Muscle layer of duodenum (tissue), 2 donors: ENCODE data around the gene MKLN1.
"Not testable (repeated sequence)": the region's sequence is repeated elsewhere in the genome, so short reads cannot be mapped to it uniquely, and the experiment has no call there.

Experiments used
- H3K27ac ChIP-seq: one replicate; pipeline ENCODE4 v1.7.0; 2013; ENCODE audit warnings: mild to moderate bottlenecking, low read length
- H3K27me3 ChIP-seq: one replicate; pipeline ENCODE4 v1.7.0; 2013; ENCODE audit warnings: low read depth, mild to moderate bottlenecking, control low read depth, low read length
- H3K36me3 ChIP-seq, 2 donors: one replicate each; pipeline ENCODE4 v1.7.0; 2013; ENCODE audit warnings: low read length in 2 of 2, control low read depth in 1 of 2, mild to moderate bottlenecking in 1 of 2; ENCODE audit not compliant: insufficient read depth in 2 of 2, control insufficient read depth in 1 of 2
- H3K4me1 ChIP-seq, 2 donors: one replicate each; pipeline ENCODE4 v1.7.0; 2013; ENCODE audit warnings: low read length in 2 of 2, mild to moderate bottlenecking in 2 of 2, control low read depth in 1 of 2, moderate library complexity in 1 of 2; ENCODE audit not compliant: insufficient read depth in 2 of 2, control insufficient read depth in 1 of 2
- H3K4me3 ChIP-seq, 2 donors: one replicate each; pipeline ENCODE4 v1.7.0; 2013; ENCODE audit warnings: low read length in 2 of 2, low read depth in 1 of 2, mild to moderate bottlenecking in 1 of 2
- H3K9me3 ChIP-seq, 2 donors: one replicate each; pipeline ENCODE4 v1.7.0; 2013; ENCODE audit warnings: low read length in 2 of 2, control low read depth in 1 of 2, mild to moderate bottlenecking in 1 of 2; ENCODE audit not compliant: control insufficient read depth in 1 of 2
- donor health status: healthy.

Gene MKLN1

GRCh38 chr7:131332729-131333128 is 5.1 kb downstream of the MKLN1 start:
- not testable (repeated sequence) for H3K27ac ChIP-seq

DNA sequence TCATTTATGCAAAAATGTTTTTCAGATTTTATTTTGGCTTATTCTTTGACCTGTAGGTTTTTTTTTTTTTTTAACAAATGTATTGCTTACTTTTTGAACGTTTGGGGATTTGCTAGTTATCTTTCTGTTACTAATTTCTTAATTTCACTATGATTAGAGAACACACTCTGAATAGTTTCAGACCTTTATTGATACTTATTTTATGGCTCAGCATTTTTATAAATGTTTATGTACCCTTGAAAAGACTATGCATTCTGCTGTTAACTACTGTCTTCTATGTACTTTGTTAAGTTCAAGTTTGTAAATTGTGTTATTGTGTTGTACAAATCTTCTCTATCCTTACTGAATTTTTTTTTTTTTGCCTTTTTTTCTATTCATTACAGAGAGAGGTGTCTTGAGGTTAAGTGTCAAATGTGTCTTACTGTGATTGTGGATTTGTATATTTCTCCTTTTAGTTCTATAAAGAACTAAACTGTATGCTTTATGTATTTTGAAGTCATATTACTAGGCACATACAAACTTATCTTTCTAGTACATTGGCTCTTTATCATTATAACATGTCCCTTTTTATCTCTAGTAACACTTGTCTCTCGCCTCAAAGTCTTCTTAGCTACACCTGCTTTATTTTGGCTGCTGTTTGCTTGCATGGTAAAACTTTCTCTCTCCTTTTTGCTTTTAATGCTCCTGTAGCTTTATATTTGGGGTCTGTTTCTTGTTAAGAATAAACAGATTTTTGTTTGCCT is 8.1 kb downstream of the MKLN1 start:
- H3K9me3 ChIP-seq = peaks cover 9 to 10% of the 10 kb centered on the region in 2 donors
- peaks cover 0 to 9% of the 10 kb centered on the region in 2 donors for H3K36me3 ChIP-seq
- no peak overlapping the region for H3K27ac ChIP-seq
- H3K4me1 ChIP-seq = no peaks in the 10 kb centered on the region
- no peak overlapping the region for H3K4me3 ChIP-seq
- H3K27me3 ChIP-seq = no peaks in the 10 kb centered on the region

More at GRCh38 chr7:131332729-131333128, 5.1 kb downstream of the MKLN1 start:
- peaks cover 0 to 12% of the 10 kb centered on the region in 2 donors for H3K4me1 ChIP-seq
- not testable (repeated sequence) for H3K9me3 ChIP-seq, H3K36me3 ChIP-seq, H3K27me3 ChIP-seq, H3K4me3 ChIP-seq

DNA sequence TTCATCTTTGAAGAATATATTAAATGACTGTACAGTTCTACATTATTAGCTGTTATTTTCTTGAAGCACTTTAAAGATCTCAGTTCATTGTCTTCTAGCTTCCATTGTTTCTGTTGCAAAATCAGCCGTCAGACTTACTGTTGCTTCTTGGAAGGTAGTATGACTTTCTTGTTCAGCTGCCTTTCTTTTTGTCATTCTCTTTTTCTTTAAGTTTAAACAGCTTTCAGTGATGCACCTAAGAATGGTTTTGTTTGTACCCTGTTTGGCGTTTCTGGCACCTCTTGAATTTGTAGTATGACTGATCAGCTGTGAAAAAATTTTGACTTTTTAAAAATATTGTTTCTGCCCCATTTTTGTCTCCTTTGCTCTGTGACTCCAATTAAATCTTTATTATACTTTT is 9.3 kb downstream of the MKLN1 start:
- H3K4me1 ChIP-seq = no peaks in the 10 kb centered on the region

GRCh38 chr7:131338173-131338572 is 10.5 kb downstream of the MKLN1 start:
- H3K9me3 ChIP-seq = peaks cover 9 to 10% of the 10 kb centered on the region in 2 donors
- H3K27me3 ChIP-seq = no peaks in the 10 kb centered on the region
- H3K4me1 ChIP-seq = peaks cover 0 to 11% of the 10 kb centered on the region in 2 donors
- H3K36me3 ChIP-seq = peaks cover 0 to 9% of the 10 kb centered on the region in 2 donors
- H3K4me3 ChIP-seq = no peak overlapping the region
- no peak overlapping the region for H3K27ac ChIP-seq

More for the DNA sequence above, 9.3 kb downstream of the MKLN1 start:
- Histone ChIP-seq H3K27ac (no peak overlapping the region), H3K27me3 (no peaks in the 10 kb centered on the region), H3K9me3 (peaks cover 9 to 10% of the 10 kb centered on the region in 2 donors), H3K4me3 (no peak overlapping the region), H3K36me3 (peaks cover 0 to 9% of the 10 kb centered on the region in 2 donors)

- Histone ChIP-seq H3K9me3 (peaks cover 9 to 10% of the 10 kb centered on the region in 2 donors), H3K27me3 (no peaks in the 10 kb centered on the region), H3K4me1 (peaks cover 0 to 18% of the 10 kb centered on the region in 2 donors), H3K4me3 (no peak overlapping the region), H3K27ac (no peak overlapping the region), H3K36me3 (peaks cover 0 to 9% of the 10 kb centered on the region in 2 donors)
Observed at GRCh38 chr7:131338691-131339390, 11.2 kb downstream of the MKLN1 start.

DNA sequence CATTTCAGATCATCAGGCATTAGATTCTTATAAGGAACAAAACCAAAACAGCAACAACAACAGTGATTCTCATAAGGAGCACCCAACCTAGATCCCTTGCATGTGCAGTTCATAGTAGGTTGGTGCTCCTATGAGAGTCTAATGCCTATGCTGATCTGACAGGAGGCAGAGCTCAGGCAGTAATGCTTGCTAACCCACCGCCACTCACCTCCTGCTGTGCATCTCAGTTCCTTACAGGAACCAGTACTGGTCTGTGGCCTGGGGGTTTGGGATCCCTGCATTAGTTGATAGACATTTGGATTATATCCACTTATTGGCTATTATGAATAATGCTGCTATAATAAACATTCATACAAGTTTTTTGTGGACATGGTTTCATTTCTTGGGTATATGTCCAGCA is 14.0 kb downstream of the MKLN1 start:
- no peak overlapping the region for H3K4me3 ChIP-seq
- peaks cover 0 to 9% of the 10 kb centered on the region in 2 donors for H3K36me3 ChIP-seq
- peaks cover 4 to 5% of the 10 kb centered on the region in 2 donors for H3K9me3 ChIP-seq
- H3K27me3 ChIP-seq = no peaks in the 10 kb centered on the region
- H3K4me1 ChIP-seq = peaks cover 0 to 20% of the 10 kb centered on the region in 2 donors
- no peak overlapping the region for H3K27ac ChIP-seq

- no peak overlapping the region for H3K27ac ChIP-seq
- peaks cover 0 to 32% of the 10 kb centered on the region in 2 donors for H3K4me1 ChIP-seq
Observed at GRCh38 chr7:131342864-131343442, 15.3 kb downstream of the MKLN1 start.

DNA sequence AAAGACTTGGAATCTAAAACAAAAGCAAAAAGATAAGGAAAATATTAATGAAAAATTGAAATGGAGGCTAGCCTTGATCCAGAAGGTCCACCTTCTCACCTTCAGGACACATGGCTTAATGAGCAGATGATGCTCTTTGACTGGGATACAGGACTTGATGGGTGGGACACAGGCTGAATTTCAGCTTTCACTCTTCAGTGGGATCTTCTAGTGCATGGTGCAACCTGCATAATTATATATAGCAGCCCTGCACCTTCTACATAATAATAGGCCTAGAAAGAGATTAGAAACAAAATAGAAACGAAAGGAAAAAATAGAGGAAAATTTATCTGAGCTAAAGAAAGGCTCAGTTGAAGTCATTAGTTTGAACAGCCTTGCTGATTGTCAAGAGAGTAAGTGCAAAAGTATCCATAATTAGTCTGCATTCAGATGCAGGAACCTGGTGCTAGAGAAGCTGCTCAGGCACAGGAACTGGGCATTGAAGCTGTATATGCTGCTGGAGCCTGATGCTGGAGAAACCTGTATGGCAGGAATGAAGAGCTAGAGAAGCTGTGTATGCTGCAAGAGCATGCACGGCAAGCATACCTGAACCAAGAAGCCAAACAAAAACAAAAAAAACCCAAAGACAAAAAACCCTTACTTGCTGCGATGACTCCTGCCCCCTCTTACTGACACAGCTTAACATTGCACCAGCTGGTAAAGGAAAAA is 19.4 kb downstream of the MKLN1 start:
- no peak overlapping the region for H3K4me3 ChIP-seq
- H3K9me3 ChIP-seq = no peaks in the 10 kb centered on the region
- peaks cover 0 to 33% of the 10 kb centered on the region in 2 donors for H3K4me1 ChIP-seq
- H3K27ac ChIP-seq = no peak overlapping the region
- H3K36me3 ChIP-seq = no peaks in the 10 kb centered on the region
- H3K27me3 ChIP-seq = no peaks in the 10 kb centered on the region

More at GRCh38 chr7:131342864-131343442, 15.3 kb downstream of the MKLN1 start:
- H3K4me3 ChIP-seq = no peak overlapping the region
- no peaks in the 10 kb centered on the region for H3K9me3 ChIP-seq
- H3K27me3 ChIP-seq = no peaks in the 10 kb centered on the region
- peaks cover 0 to 9% of the 10 kb centered on the region in 2 donors for H3K36me3 ChIP-seq

- Histone ChIP-seq H3K27me3 (no peaks in the 10 kb centered on the region), H3K4me1 (peaks cover 4 to 25% of the 10 kb centered on the region in 2 donors), H3K4me3 (no peak overlapping the region), H3K27ac (no peak overlapping the region), H3K9me3 (no peaks in the 10 kb centered on the region), H3K36me3 (no peaks in the 10 kb centered on the region)
Observed at GRCh38 chr7:131352032-131352431, 24.4 kb downstream of the MKLN1 start.

DNA sequence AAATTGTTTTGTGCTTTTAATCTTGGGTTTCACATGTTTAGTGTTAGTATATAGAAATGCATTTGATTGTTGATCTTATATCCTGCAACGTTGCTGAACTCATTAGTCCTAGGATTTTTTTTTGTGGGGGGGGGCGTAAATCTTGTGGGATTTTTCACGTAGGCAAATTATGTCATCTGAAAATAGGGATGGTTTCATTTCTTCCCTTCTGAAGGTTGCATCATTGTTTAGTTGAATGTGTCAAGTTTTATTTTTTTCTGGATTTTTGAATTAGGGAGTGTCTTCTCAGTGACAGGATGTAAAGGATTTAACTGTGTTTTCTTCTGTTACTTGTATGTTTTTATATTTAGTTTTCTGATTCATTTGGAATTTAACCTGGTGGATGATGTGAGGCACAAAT is 26.7 kb downstream of the MKLN1 start:
- peaks cover 4 to 24% of the 10 kb centered on the region in 2 donors for H3K4me1 ChIP-seq
- H3K27me3 ChIP-seq = no peaks in the 10 kb centered on the region
- H3K36me3 ChIP-seq = no peaks in the 10 kb centered on the region
- H3K9me3 ChIP-seq = no peaks in the 10 kb centered on the region
- no peak overlapping the region for H3K27ac ChIP-seq
- H3K4me3 ChIP-seq = no peak overlapping the region
